Measurements from ENCODE around the gene IGLL5.

The IGLL5 gene

GRCh38 chr22:22863001-22863400 is 24.6 kb upstream of the IGLL5 start:
- no peak overlapping the region for H3K27ac ChIP-seq

GRCh38 chr22:22865311-22866072 is 22.1 kb upstream of the IGLL5 start:
- H3K27ac ChIP-seq = no peak overlapping the region
- no peak for TF ChIP-seq CTCF (conservative IDR thresholded peaks at IDR 0.05)

More at GRCh38 chr22:22863001-22863400, 24.6 kb upstream of the IGLL5 start:
- TF ChIP-seq CTCF (conservative IDR thresholded peaks at IDR 0.05) = no peak

GRCh38 chr22:22866381-22867111 is 21.1 kb upstream of the IGLL5 start:
- TF ChIP-seq CTCF (conservative IDR thresholded peaks at IDR 0.05) = no peak
- no peak overlapping the region for H3K27ac ChIP-seq

GRCh38 chr22:22867996-22868715 is 19.5 kb upstream of the IGLL5 start:
- TF ChIP-seq CTCF (conservative IDR thresholded peaks at IDR 0.05) = no peak
- no peak overlapping the region for H3K27ac ChIP-seq

GRCh38 chr22:22870577-22871404 is 16.8 kb upstream of the IGLL5 start:
- TF ChIP-seq CTCF (conservative IDR thresholded peaks at IDR 0.05) = 0 out of 2 replicates have a peak, but pooled peaks have one; percentile 10
- no peak overlapping the region for H3K27ac ChIP-seq

- H3K27ac ChIP-seq = no peak overlapping the region
- no peak for TF ChIP-seq CTCF (conservative IDR thresholded peaks at IDR 0.05)
Measured at GRCh38 chr22:22871536-22872278, 15.9 kb upstream of the IGLL5 start.
